HG03442 (cell line): ENCODE results near the gene FOXO1.
"Not testable (repeated sequence)": the region's sequence is repeated elsewhere in the genome, so short reads cannot be mapped to it uniquely, and the experiment has no call there.

Source experiments
- ATAC-seq: cut with Tn5 transposase; IDR thresholded peaks from one replicate; pipeline ENCODE4 v1.9.1; 2021; ENCODE audit warnings: mild to moderate bottlenecking, moderate library complexity; ENCODE audit not compliant: unreplicated experiment

FOXO1 gene

GRCh38 chr13:40666045-40666932 lies at the start of gene FOXO1:
TSS of gene FOXO1 (minus strand) at chr13:40666641. CDS start at chr13:40666212, 429 bp downstream.
- peak; percentile 58 for ATAC-seq

GRCh38 chr13:40714433-40714832 lies 48.0 kb upstream of the FOXO1 start:
- ATAC-seq = not testable (repeated sequence)

GRCh38 chr13:40706439-40706838 lies 40.0 kb upstream of the FOXO1 start:
- ATAC-seq = no peak

- peak; percentile 75 for ATAC-seq
These were observed 31.3 kb upstream of the FOXO1 start for GRCh38 chr13:40697711-40698110.

- no peak for ATAC-seq
These were observed 28.0 kb upstream of the FOXO1 start for GRCh38 chr13:40694426-40694825.

GRCh38 chr13:40692946-40693345 lies 26.5 kb upstream of the FOXO1 start:
- peak; percentile 64 for ATAC-seq

GRCh38 chr13:40688781-40689180 lies 22.3 kb upstream of the FOXO1 start:
- no peak for ATAC-seq

GRCh38 chr13:40682449-40683240 lies 16.2 kb upstream of the FOXO1 start:
- no peak for ATAC-seq

GRCh38 chr13:40681341-40682146 lies 15.1 kb upstream of the FOXO1 start:
- ATAC-seq = no peak

GRCh38 chr13:40680659-40681323 lies 14.3 kb upstream of the FOXO1 start:
- no peak for ATAC-seq

GRCh38 chr13:40679480-40679985 lies 13.1 kb upstream of the FOXO1 start:
- ATAC-seq = no peak

GRCh38 chr13:40677064-40677463 lies 10.6 kb upstream of the FOXO1 start:
- ATAC-seq = no peak

GRCh38 chr13:40676007-40676406 lies 9.6 kb upstream of the FOXO1 start:
- ATAC-seq = no peak

GRCh38 chr13:40673414-40673813 lies 7.0 kb upstream of the FOXO1 start:
- no peak for ATAC-seq

- ATAC-seq = no peak
These were observed 6.4 kb upstream of the FOXO1 start for GRCh38 chr13:40672765-40673397.

- ATAC-seq = no peak
These were observed 5.7 kb upstream of the FOXO1 start for GRCh38 chr13:40671956-40672764.

GRCh38 chr13:40670307-40670706 lies 3.9 kb upstream of the FOXO1 start:
- no peak for ATAC-seq

GRCh38 chr13:40668335-40668734 lies 1.9 kb upstream of the FOXO1 start:
- ATAC-seq = no peak

GRCh38 chr13:40667622-40667978 lies 1.2 kb upstream of the FOXO1 start:
- no peak for ATAC-seq
